IMR-90 (cell line): ENCODE measurements around the gene GJC3. TPM values are rescaled to one million over a fixed set of nuclear protein-coding genes. Genes with fewer than 3 reads are reported as not detected.

Experiments used
- ATAC-seq: fragments of 200-7000 bp; cut with Tn5 transposase; 2 replicates; pipeline ENCODE4 v1.9.1; 2020; ENCODE audit warnings: low read depth, mild to moderate bottlenecking, moderate library complexity
- BruUV-seq: library from RNA; stranded (reverse); fragments of 400-500 nt; replicated peaks from 2 replicates; lab custom pipeline; 2021; lab: Mats Ljungman, UMichigan
- CTCF ChIA-PET: fragments of 300-600 bp; formaldehyde crosslinking; extraction: SDS; loops from one replicate; lab custom pipeline; 2021; ENCODE audit warnings: antibody characterized with exemption; lab: Yijun Ruan, JAX
- POLR2A ChIA-PET: fragments of 300-600 bp; sonication (Branson Sonifier 250); formaldehyde crosslinking; loops from one replicate; lab custom pipeline; 2022; ENCODE audit warnings: antibody characterized with exemption; ENCODE audit not compliant: unreplicated experiment; lab: Charles Lee
- DNase-seq: peaks from one replicate; pipeline ENCODE4 v3.0.0; 2013
- H2AFZ ChIP-seq: replicated peaks from 2 replicates; pipeline ENCODE3; 2013; ENCODE audit warnings: low read length, mild to moderate bottlenecking; ENCODE audit not compliant: poor library complexity
- H2AK5ac ChIP-seq: 2 replicates; pipeline ENCODE4 v1.6.1; 2013; ENCODE audit warnings: low read depth, low read length, inconsistent platforms
- H2AK9ac ChIP-seq: replicated peaks from 2 replicates; pipeline ENCODE3; 2013; ENCODE audit warnings: mild to moderate bottlenecking, low read depth, low read length, moderate library complexity; ENCODE audit not compliant: poor library complexity
- H2BK120ac ChIP-seq: 2 replicates; pipeline ENCODE4 v1.6.1; 2013; ENCODE audit warnings: low read depth, low read length, inconsistent platforms
- H2BK15ac ChIP-seq: 3 replicates; pipeline ENCODE4 v1.6.1; 2013; ENCODE audit warnings: low read depth, low read length, inconsistent platforms
- H2BK20ac ChIP-seq: 2 replicates; pipeline ENCODE4 v1.6.1; 2013; ENCODE audit warnings: low read depth, mild to moderate bottlenecking, inconsistent platforms, low read length, moderate library complexity
- H2BK5ac ChIP-seq: 2 replicates; pipeline ENCODE4 v1.6.1; 2013; ENCODE audit warnings: mild to moderate bottlenecking, low read depth, low read length, inconsistent platforms; ENCODE audit not compliant: poor library complexity, severe bottlenecking
- H3K14ac ChIP-seq: replicated peaks from 2 replicates; pipeline ENCODE4 v1.6.1; 2013; ENCODE audit warnings: low read depth, low read length, inconsistent platforms
- H3K18ac ChIP-seq: 2 replicates; pipeline ENCODE4 v1.6.1; 2013; ENCODE audit warnings: low read depth, low read length, control low read depth
- H3K23ac ChIP-seq: 2 replicates; pipeline ENCODE4 v1.6.1; 2013; ENCODE audit warnings: low read depth, low read length, inconsistent platforms
- H3K27ac ChIP-seq: 2 replicates; pipeline ENCODE4 v1.5.1; 2013; ENCODE audit warnings: mild to moderate bottlenecking, control low read depth, low read length; ENCODE audit not compliant: insufficient read depth
- H3K27me3 ChIP-seq: 2 replicates; pipeline ENCODE4 v1.6.1; 2013; ENCODE audit warnings: low read length; ENCODE audit not compliant: control insufficient read depth, insufficient read depth
- H3K36me3 ChIP-seq: 2 replicates; pipeline ENCODE4 v1.6.1; 2013; ENCODE audit warnings: low read length, mixed read lengths; ENCODE audit not compliant: control insufficient read depth, insufficient read depth
- H3K4ac ChIP-seq: 2 replicates; pipeline ENCODE4 v1.6.1; 2013; ENCODE audit warnings: low read depth, low read length, inconsistent platforms
- H3K4me1 ChIP-seq: 2 replicates; pipeline ENCODE4 v1.6.1; 2013; ENCODE audit warnings: low read length, mixed read lengths; ENCODE audit not compliant: control insufficient read depth, insufficient read depth
- H3K4me2 ChIP-seq: 2 replicates; pipeline ENCODE4 v1.6.1; 2013; ENCODE audit warnings: low read depth, mild to moderate bottlenecking, control low read depth, low read length, moderate library complexity
- H3K4me3 ChIP-seq: 2 replicates; pipeline ENCODE4 v1.5.1; 2013; ENCODE audit warnings: low read depth, mild to moderate bottlenecking, control low read depth, low read length, moderate library complexity; ENCODE audit not compliant: insufficient read depth
- H3K56ac ChIP-seq: 2 replicates; pipeline ENCODE4 v1.6.1; 2013; ENCODE audit warnings: low read length, inconsistent platforms; ENCODE audit not compliant: insufficient read depth; ENCODE audit errors: extremely low read depth
- H3K79me1 ChIP-seq, 2 experiments: 2 replicates each; pipeline ENCODE4 v1.6.1; 2013; ENCODE audit warnings: low read length in 2 of 2, inconsistent platforms in 1 of 2, low read depth in 1 of 2
- H3K9ac ChIP-seq: 2 replicates; pipeline ENCODE4 v1.6.1; 2013; ENCODE audit warnings: low read depth, low read length, control low read depth
- H3K9me1 ChIP-seq: 2 replicates; pipeline ENCODE4 v1.6.1; 2013; ENCODE audit warnings: low read length, inconsistent platforms; ENCODE audit not compliant: insufficient read depth
- H3K9me3 ChIP-seq: 2 replicates; pipeline ENCODE4 v1.6.1; 2013; ENCODE audit warnings: low read length; ENCODE audit not compliant: control insufficient read depth, insufficient read depth
- H4K20me1 ChIP-seq: 2 replicates; pipeline ENCODE4 v1.6.1; 2013; ENCODE audit warnings: low read length, inconsistent platforms; ENCODE audit not compliant: insufficient read depth
- H4K5ac ChIP-seq: 2 replicates; pipeline ENCODE4 v1.6.1; 2013; ENCODE audit warnings: mild to moderate bottlenecking, low read depth, low read length, control low read depth
- H4K8ac ChIP-seq, 2 experiments: 2 replicates each; pipeline ENCODE4 v1.6.1; 2013; ENCODE audit warnings: low read depth in 2 of 2, low read length in 2 of 2, control low read depth in 1 of 2, inconsistent platforms in 1 of 2
- H4K91ac ChIP-seq: 2 replicates; pipeline ENCODE4 v1.6.1; 2013; ENCODE audit warnings: low read depth, low read length, inconsistent platforms; ENCODE audit not compliant: insufficient read depth
- BHLHE40 ChIP-seq: fragments of 150-350 bp; IDR thresholded peaks from 2 replicates; pipeline ENCODE4 v1.6.1; 2016; ENCODE audit warnings: mild to moderate bottlenecking, low read depth, low read length
- CEBPB ChIP-seq: IDR thresholded peaks from 2 replicates; pipeline ENCODE4 v1.6.1; 2012; ENCODE audit warnings: low read depth, low read length, improper control_type of control experiment
- CHD1 ChIP-seq: IDR thresholded peaks from 2 replicates; pipeline ENCODE4 v1.6.1; 2012; ENCODE audit warnings: low read depth, low read length, improper control_type of control experiment
- FOS ChIP-seq: fragments of 150-350 bp; IDR thresholded peaks from 2 replicates; pipeline ENCODE4 v1.6.1; 2016; ENCODE audit warnings: low read depth, low read length
- MAFK ChIP-seq: IDR thresholded peaks from 2 replicates; pipeline ENCODE4 v1.6.1; 2012; ENCODE audit warnings: low read depth, low read length, improper control_type of control experiment
- MAZ ChIP-seq: IDR thresholded peaks from 2 replicates; pipeline ENCODE4 v1.6.1; 2012; ENCODE audit warnings: low read depth, mild to moderate bottlenecking, low read length, improper control_type of control experiment, moderate library complexity, borderline replicate concordance
- MXI1 ChIP-seq: IDR thresholded peaks from 2 replicates; pipeline ENCODE4 v1.6.1; 2012; ENCODE audit warnings: low read depth, mild to moderate bottlenecking, low read length, moderate library complexity, borderline replicate concordance
- NFE2L2 ChIP-seq: fragments of 150-350 bp; IDR thresholded peaks from 2 replicates; pipeline ENCODE4 v1.6.1; 2016; ENCODE audit warnings: low read depth, mild to moderate bottlenecking, low read length
- POLR2A ChIP-seq: IDR thresholded peaks from 2 replicates; pipeline ENCODE4 v1.6.1; 2012; ENCODE audit warnings: mild to moderate bottlenecking, low read depth, low read length
- RAD21 ChIP-seq: IDR thresholded peaks from 2 replicates; pipeline ENCODE4 v1.6.1; 2012; ENCODE audit warnings: low read length, improper control_type of control experiment
- RCOR1 ChIP-seq: IDR thresholded peaks from 2 replicates; pipeline ENCODE4 v1.6.1; 2012; ENCODE audit warnings: mild to moderate bottlenecking, low read length, improper control_type of control experiment; ENCODE audit not compliant: insufficient replicate concordance
- RFX5 ChIP-seq: IDR thresholded peaks from 2 replicates; pipeline ENCODE4 v1.8.0; 2012; ENCODE audit warnings: low read depth, mild to moderate bottlenecking, low read length, moderate library complexity
- SMC3 ChIP-seq: fragments of 150-350 bp; IDR thresholded peaks from 2 replicates; pipeline ENCODE4 v1.6.1; 2016; ENCODE audit warnings: low read depth, mild to moderate bottlenecking, antibody characterized with exemption, low read length, moderate library complexity
- USF2 ChIP-seq: fragments of 150-350 bp; IDR thresholded peaks from 2 replicates; pipeline ENCODE4 v1.6.1; 2017; ENCODE audit warnings: mild to moderate bottlenecking, antibody characterized with exemption, low read length, low read depth
- WGBS, 2 experiments: methylation state at CpG; one replicate each; pipeline versions ENCODE4 v1.1.5 to v1.1.7; 2013; ENCODE audit warnings: missing lambda C conversion rate in 2 of 2; ENCODE audit not compliant: insufficient read length in 1 of 2; ENCODE audit errors: extremely low coverage in 2 of 2; 5-methylcytosine and 5-hydroxymethylcytosine counted together
- dilution Hi-C: fragments of 300-500 bp; cut with HindIII; formaldehyde crosslinking; loops from one replicate; pipeline ENCODE4 v1.14.3; 2018; ENCODE audit warnings: low sequenced_read_pairs; ENCODE audit not compliant: unreplicated experiment
- in situ Hi-C: fragments of 300-500 bp; cut with MboI; formaldehyde crosslinking; loops from 3 replicates; pipeline ENCODE4 v1.14.3; 2019; ENCODE audit warnings: low sequenced_read_pairs, inconsistent platforms, mixed read lengths
- intact Hi-C: fragments of 100-400 bp; cut with micrococcal nuclease; formaldehyde crosslinking; loops from 2 replicates; pipeline ENCODE4 v1.10.0; 2022
- polyA plus RNA-seq, 3 experiments: library from polyadenylated mRNA; depleted of rRNA; stranded (reverse); fragments of >200 nt; gene quantifications; 2 replicates each; pipeline ENCODE4 v1.2.3, GENCODE V29; 2012; ENCODE audit warnings: low replicate concordance in 1 of 3
- total RNA-seq: library from RNA; depleted of rRNA; stranded (reverse); fragments of >200 nt; gene quantifications from 2 replicates; pipeline ENCODE4 v1.2.3, GENCODE V29; 2012
- TF ChIP-seq, protein P1 (sequence below): fragments of 150-350 bp; IDR thresholded peaks from 2 replicates; pipeline ENCODE4 v1.6.1; 2016; ENCODE audit warnings: low read depth, mild to moderate bottlenecking, low read length, moderate library complexity, borderline replicate concordance
- TF ChIP-seq, protein P2 (sequence below): conservative IDR thresholded peaks from 2 replicates; pipeline ENCODE4 v1.5.1; 2012; ENCODE audit warnings: mild to moderate bottlenecking, low read depth, low read length, improper control_type of control experiment

GJC3 gene
- total and polyA plus RNA-seq, 2 of the 4 experiments (the other 2 are of a cell fraction): not detected

DNA sequence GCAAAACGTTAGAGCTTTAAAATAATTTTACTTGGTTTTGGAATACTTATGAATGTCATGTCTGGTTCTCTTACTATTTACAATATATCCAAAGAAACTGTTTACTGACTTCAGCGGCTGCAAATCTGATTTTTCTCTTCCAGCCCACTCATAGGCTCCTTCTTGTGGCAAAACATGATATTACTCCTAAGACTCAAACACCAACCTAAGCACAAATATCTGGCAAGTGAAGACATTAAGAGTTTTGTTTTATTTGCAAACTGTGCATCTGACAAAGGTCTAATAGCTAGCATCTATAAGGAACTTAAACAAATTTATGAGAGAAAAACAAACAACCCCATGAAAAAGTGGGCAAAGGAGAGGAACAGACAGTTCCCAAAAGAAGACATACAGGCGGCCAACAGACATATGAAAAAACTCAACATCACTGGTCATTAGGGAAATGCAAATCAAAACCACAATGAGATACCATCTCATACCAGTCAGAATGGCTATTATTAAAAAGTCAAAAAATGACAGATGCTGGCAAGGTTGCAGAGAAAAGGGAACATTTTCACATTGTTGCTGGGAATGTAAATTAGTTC lies 20.3 kb upstream of the GJC3 start:
- Histone ChIP-seq H2AFZ (no peak overlapping the region), H3K4me1 (peaks cover 2% of the 10 kb centered on the region; the same call in 1 of the 2 replicates), H3K18ac (no peak overlapping the region), H3K79me1 (no peaks in the 10 kb centered on the region), H3K36me3 (no peaks in the 10 kb centered on the region), H2BK5ac (no peak overlapping the region), H3K4ac (no peak overlapping the region), H4K8ac (no peak overlapping the region), H4K20me1 (no peaks in the 10 kb centered on the region), H2BK20ac (no peak overlapping the region), H3K4me2 (no peak overlapping the region), H2BK15ac (no peak overlapping the region), H3K27me3 (peaks cover 5% of the 10 kb centered on the region; the same call in 1 of the 2 replicates), H3K56ac (no peak overlapping the region), H4K91ac (no peak overlapping the region), H2BK120ac (no peak overlapping the region), H2AK5ac (no peak overlapping the region), H3K9me3 (no peaks in the 10 kb centered on the region), H3K9me1 (no peaks in the 10 kb centered on the region), H3K14ac (no peak overlapping the region), H3K27ac (no peak overlapping the region), H3K4me3 (no peak overlapping the region), H2AK9ac (no peak overlapping the region), H3K9ac (no peak overlapping the region), H4K5ac (no peak overlapping the region), H3K23ac (no peak overlapping the region)
- ChIA-PET CTCF (interaction anchor here (0.6 kb wide), 1 partner anchor 27 kb away, joined by 4 read pairs; no protein-coding TSS in a partner anchor), POLR2A (no interaction called here)
- dilution Hi-C loops: no loop called here
- no CpG with 5 or more reads among the region's 3 CpGs for whole genome bisulfite sequencing, 2 experiments
- TF ChIP-seq RFX5 (no peak), USF2 (no peak), MXI1 (no peak), NFE2L2 (no peak), RAD21 (0 out of 2 replicates have a peak, but pooled peaks have one; percentile 26), SMC3 (peak; percentile 36; the same call in 1 of the 2 replicates), CHD1 (no peak), MAZ (no peak), RCOR1 (no peak), CEBPB (no peak), MAFK (no peak), BHLHE40 (no peak), FOS (no peak), POLR2A (no peak)
- TF ChIP-seq, protein P1, sequence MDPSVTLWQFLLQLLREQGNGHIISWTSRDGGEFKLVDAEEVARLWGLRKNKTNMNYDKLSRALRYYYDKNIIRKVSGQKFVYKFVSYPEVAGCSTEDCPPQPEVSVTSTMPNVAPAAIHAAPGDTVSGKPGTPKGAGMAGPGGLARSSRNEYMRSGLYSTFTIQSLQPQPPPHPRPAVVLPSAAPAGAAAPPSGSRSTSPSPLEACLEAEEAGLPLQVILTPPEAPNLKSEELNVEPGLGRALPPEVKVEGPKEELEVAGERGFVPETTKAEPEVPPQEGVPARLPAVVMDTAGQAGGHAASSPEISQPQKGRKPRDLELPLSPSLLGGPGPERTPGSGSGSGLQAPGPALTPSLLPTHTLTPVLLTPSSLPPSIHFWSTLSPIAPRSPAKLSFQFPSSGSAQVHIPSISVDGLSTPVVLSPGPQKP: no peak
- TF ChIP-seq, protein P2, sequence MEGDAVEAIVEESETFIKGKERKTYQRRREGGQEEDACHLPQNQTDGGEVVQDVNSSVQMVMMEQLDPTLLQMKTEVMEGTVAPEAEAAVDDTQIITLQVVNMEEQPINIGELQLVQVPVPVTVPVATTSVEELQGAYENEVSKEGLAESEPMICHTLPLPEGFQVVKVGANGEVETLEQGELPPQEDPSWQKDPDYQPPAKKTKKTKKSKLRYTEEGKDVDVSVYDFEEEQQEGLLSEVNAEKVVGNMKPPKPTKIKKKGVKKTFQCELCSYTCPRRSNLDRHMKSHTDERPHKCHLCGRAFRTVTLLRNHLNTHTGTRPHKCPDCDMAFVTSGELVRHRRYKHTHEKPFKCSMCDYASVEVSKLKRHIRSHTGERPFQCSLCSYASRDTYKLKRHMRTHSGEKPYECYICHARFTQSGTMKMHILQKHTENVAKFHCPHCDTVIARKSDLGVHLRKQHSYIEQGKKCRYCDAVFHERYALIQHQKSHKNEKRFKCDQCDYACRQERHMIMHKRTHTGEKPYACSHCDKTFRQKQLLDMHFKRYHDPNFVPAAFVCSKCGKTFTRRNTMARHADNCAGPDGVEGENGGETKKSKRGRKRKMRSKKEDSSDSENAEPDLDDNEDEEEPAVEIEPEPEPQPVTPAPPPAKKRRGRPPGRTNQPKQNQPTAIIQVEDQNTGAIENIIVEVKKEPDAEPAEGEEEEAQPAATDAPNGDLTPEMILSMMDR: peak; percentile 37
- BruUV-seq: no TSS peak
- intact Hi-C loops: no loop called here
- in situ Hi-C loops: no loop called here
- DNase-seq (peak; percentile 6), ATAC-seq (no peak)
